ENCODE results near the gene SNAPC3.

Gene SNAPC3

GRCh38 chr9:15475923-15476536 is 53.4 kb downstream of the SNAPC3 start:
- FAIRE-seq, result no peak

DNA sequence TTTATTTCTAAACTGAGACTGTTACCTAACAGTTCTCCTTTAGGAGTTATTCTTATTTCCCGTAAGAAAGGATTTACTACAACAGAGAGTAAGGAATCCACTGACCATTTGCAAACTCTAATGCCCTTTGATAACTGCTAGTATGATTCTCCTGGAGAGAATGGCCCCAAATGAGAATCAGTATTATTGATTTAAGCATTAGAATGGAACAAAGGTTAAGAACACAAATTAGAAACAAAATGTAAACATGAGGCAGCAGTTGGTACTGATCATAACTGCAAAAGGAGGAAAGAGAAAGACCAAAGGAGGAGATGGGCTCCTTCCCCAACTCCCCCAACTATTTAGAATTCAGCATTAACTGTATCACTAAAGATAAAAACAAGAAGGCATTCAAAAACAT is 57.4 kb downstream of the SNAPC3 start:
- DNase-seq (ENCODE audit: insufficient read length, low spot score), result no peak
- TF ChIP-seq CTCF (IDR thresholded peaks at IDR 0.05; ENCODE audit: insufficient read depth, missing control alignments), result no peak
- FAIRE-seq, result no peak

More at GRCh38 chr9:15475923-15476536, 53.4 kb downstream of the SNAPC3 start:
- no peak for TF ChIP-seq CTCF (IDR thresholded peaks at IDR 0.05; ENCODE audit: insufficient read depth, missing control alignments)
- no peak for DNase-seq (ENCODE audit: insufficient read length, low spot score)

DNA sequence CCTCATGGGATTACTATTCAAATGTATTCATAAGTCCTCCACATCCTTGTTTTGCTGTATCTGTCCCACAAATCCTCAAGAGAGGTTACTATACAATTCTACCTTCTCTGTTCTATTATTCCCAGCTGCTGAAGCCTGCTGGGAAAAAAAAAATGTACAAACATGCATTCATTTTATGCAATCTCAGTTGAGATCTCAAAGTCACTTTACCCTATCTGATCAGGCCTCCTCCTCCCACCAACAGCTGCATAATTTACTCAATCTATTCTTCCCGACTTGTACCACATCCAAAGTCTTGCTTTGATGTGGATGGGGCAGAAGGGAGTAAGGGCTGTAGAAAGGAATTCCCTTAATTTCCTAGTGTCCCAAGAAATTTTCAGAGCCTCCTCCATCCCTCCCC is 59.5 kb downstream of the SNAPC3 start:
- no peak for TF ChIP-seq CTCF (IDR thresholded peaks at IDR 0.05; ENCODE audit: insufficient read depth, missing control alignments)
- FAIRE-seq, result no peak
- no peak for DNase-seq (ENCODE audit: insufficient read length, low spot score)

DNA sequence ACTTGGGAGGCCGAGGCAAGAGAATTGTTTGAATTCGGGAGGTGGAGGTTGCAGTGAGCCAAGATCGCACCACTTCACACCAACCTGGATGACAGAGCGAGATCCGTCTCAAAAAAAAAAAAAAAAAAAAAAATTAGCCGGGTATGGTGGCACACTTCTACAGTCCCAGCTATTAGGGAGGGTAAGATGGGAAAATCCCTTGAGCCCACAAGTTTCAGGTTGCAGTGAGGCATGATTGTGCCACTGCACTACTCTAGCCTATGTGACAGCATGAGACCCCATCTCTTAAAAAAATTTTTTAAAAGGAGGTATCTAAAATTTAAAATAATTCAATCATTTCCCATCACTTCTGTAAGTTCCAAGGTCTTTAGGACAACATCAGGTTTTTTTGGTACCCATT is 62.1 kb downstream of the SNAPC3 start:
- TF ChIP-seq CTCF (IDR thresholded peaks at IDR 0.05; ENCODE audit: insufficient read depth, missing control alignments), result no peak
- no peak for FAIRE-seq

GRCh38 chr9:15485836-15486666 is 63.4 kb downstream of the SNAPC3 start:
- FAIRE-seq, result peak; percentile 25
- DNase-seq (ENCODE audit: insufficient read length, low spot score), result no peak
- TF ChIP-seq CTCF (IDR thresholded peaks at IDR 0.05; ENCODE audit: insufficient read depth, missing control alignments), result peak; percentile 35

More for the DNA sequence above, 62.1 kb downstream of the SNAPC3 start:
- no peak for DNase-seq (ENCODE audit: insufficient read length, low spot score)

DNA sequence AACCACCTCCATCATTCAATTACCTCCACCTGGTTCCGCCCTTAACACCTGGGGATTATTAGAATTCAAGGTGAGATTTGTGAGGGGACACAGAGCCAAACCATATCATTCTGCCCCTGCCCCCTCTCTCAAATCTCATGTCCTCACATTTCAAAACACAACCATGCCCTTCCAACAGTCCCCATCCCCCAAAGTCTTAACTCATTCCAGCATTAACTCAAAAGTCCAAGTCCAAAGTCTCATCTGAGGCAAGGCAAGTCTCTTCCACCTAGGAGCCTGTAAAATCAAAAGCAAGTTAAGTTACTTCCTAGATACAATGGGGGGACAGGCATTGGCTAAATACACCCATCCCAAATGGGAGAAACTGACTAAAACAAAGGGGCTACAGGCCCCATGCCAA is 69.3 kb downstream of the SNAPC3 start:
- no peak for FAIRE-seq
- no peak for TF ChIP-seq CTCF (IDR thresholded peaks at IDR 0.05; ENCODE audit: insufficient read depth, missing control alignments)
- no peak for DNase-seq (ENCODE audit: insufficient read length, low spot score)

All from D721Med (cell line).